Body of pancreas (tissue), 4 donors: ENCODE measurements around the gene PIKFYVE. TPM values are rescaled to one million over a fixed set of nuclear protein-coding genes. Genes with fewer than 3 reads are reported as not detected.

Experiments
- ATAC-seq: fragments of 150-250 bp; one replicate; pipeline ENCODE4 v1.9.1; 2016
- DNase-seq, 4 donors: peaks; one replicate each; pipeline ENCODE4 v3.0.0-alpha.2; 2019
- H3K27ac ChIP-seq, 4 donors: fragments of 200-600 bp; sonication (generic); 1 replicate in 3 of 4; 2 replicates in 1 of 4; pipeline versions ENCODE4 v1.5.1 to v1.6.1; 2016 to 2019; ENCODE audit warnings: mild to moderate bottlenecking in 1 of 4, mixed read lengths in 1 of 4, moderate library complexity in 1 of 4
- H3K27me3 ChIP-seq, 2 donors: fragments of 200-600 bp; sonication (generic); one replicate each; pipeline ENCODE4 v1.6.0; 2016; ENCODE audit warnings: mild to moderate bottlenecking in 1 of 2
- H3K36me3 ChIP-seq, 2 donors: fragments of 200-600 bp; sonication (generic); replicated peaks in 1 of 2; 2 replicates each; pipeline ENCODE4 v1.5.1; 2016; ENCODE audit warnings: low read depth in 2 of 2; ENCODE audit not compliant: insufficient read depth in 1 of 2
- H3K4me1 ChIP-seq: fragments of 200-600 bp; sonication (generic); one replicate; pipeline ENCODE4 v1.6.0; 2016
- H3K4me3 ChIP-seq, 2 donors: fragments of 200-600 bp; sonication (generic); 1 replicate in 1 of 2; 2 replicates in 1 of 2; pipeline ENCODE4 v1.5.1; 2016 to 2019
- H3K9me3 ChIP-seq, 3 donors: fragments of 200-600 bp; sonication (generic); 1 replicate in 2 of 3; 2 replicates in 1 of 3; pipeline ENCODE4 v1.5.1; 2016
- CTCF ChIP-seq, 7 experiments: fragments of 450-650 bp in 4 of 7; fragments of 200-600 bp in 3 of 7; sonication (generic) in 3 of 7; IDR thresholded peaks; one replicate each; pipeline ENCODE4 v1.5.1; 2016 to 2019; ENCODE audit warnings: antibody characterized with exemption in 7 of 7
- POLR2A ChIP-seq, 3 donors: fragments of 450-650 bp; IDR thresholded peaks; one replicate each; pipeline ENCODE4 v1.6.1; 2016; ENCODE audit warnings: antibody characterized with exemption in 3 of 3, mild to moderate bottlenecking in 2 of 3
- WGBS, 2 donors: methylation state at CpG; one replicate each; pipeline ENCODE4 v1.1.5; 2017; 5-methylcytosine and 5-hydroxymethylcytosine counted together
- intact Hi-C: fragments of 100-400 bp; cut with DNase I; formaldehyde crosslinking; loops from one replicate; pipeline ENCODE4 v1.15.1; 2023
- total RNA-seq, 2 donors: library from RNA; depleted of rRNA; stranded (reverse); fragments of >200 nt; gene quantifications; one replicate each; pipeline ENCODE4 v1.1.0, GENCODE V29; 2016

Gene PIKFYVE
- total RNA-seq, 2 donors from 2014 or later: 23.9 to 27.7 TPM

- DNase-seq (no peak), ATAC-seq (no peak)
- Histone ChIP-seq H3K27me3 (no peaks in the 10 kb centered on the region), H3K4me3 (no peak overlapping the region), H3K9me3 (no peaks in the 10 kb centered on the region), H3K4me1 (peaks cover 19% of the 10 kb centered on the region), H3K27ac (no peak overlapping the region), H3K36me3 (no peaks in the 10 kb centered on the region)
- intact Hi-C loops: no loop called here
- TF ChIP-seq CTCF (IDR thresholded peaks at IDR 0.05) (no peak), POLR2A (IDR thresholded peaks at IDR 0.05) (no peak)
- WGBS, 2 donors: 83 to 100% methylated on average over 14 to 17 of the region's 17 CpGs
Measured at GRCh38 chr2:208359632-208359986, 93.6 kb downstream of the PIKFYVE start.

DNA sequence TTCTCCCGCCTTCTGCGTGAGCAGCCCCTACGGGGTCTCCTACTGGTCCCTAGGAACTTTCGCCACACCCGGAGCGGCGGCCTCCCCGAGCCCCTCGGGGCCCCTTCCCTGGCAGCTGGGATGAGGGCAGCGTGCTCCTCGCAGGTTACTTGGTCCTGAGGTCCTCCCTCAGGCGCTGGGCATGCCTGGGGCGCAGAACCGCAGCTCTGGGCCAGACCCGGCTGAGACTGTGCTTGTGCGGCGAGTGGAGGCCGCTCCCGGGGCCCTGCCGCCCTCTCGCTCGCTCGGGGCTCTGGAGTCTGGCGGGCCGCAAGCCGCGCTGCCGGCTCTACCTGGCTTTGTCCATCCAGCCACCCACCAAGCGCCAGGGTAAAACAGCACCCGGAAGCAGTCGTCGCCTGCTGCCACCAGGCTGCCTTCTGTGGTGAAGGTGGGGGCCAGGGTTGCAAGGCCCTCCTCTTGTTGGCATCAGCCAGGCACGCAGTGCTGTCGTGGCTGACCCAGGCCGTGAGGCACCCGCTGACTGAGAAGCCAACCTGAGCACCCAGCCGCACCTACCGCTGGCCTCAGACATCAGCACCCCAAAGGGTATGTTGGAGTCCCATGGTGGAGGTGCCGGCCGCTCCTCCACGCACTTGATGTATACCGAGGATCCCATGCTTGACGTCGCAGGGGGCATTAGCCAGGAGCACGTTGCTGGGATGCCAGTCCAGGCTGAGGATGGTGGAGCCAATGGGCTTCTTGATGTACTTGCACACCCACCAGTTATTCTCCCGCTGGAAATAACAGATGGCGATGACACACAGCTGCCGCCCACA is 94.4 kb downstream of the PIKFYVE start:
- no peak overlapping the region for H3K27ac ChIP-seq
- intact Hi-C loops: no loop called here
- H3K36me3 ChIP-seq: no peaks in the 10 kb centered on the region
- no peak for TF ChIP-seq POLR2A (IDR thresholded peaks at IDR 0.05)
- TF ChIP-seq CTCF (IDR thresholded peaks at IDR 0.05): no peak
- no peaks in the 10 kb centered on the region for H3K27me3 ChIP-seq
- H3K4me1 ChIP-seq: peaks cover 19% of the 10 kb centered on the region
- peaks cover 0 to 5% (median 0%) of the 10 kb centered on the region in 3 donors for H3K9me3 ChIP-seq
- ATAC-seq: no peak
- DNase-seq: no peak
- WGBS, 2 donors: 95 to 97% methylated on average over 10 to 36 of the region's 48 CpGs
- H3K4me3 ChIP-seq: no peak overlapping the region

DNA sequence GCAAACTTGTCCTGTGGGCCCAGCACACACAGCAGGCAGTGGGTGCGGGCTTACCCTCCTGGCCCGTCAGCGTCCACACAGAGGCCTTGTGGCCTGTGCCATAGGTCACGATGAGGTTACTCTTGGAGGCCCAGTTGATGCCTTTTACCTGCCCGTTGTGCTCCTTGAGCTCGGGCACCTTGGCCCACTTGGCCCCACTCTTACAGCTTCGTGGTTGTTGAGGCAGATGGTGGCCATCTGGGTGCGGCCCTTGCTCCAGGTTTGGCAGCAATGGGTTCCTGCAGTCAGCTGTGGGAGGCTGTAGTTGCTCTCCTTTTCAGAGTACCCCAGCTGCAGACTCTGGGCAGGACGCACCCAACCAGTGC is 95.0 kb downstream of the PIKFYVE start:
- Histone ChIP-seq H3K4me3 (no peak overlapping the region), H3K27me3 (no peaks in the 10 kb centered on the region), H3K4me1 (peaks cover 19% of the 10 kb centered on the region), H3K27ac (no peak overlapping the region), H3K9me3 (peaks cover 0 to 5% (median 0%) of the 10 kb centered on the region in 3 donors), H3K36me3 (no peaks in the 10 kb centered on the region)
- intact Hi-C loops: no loop called here
- no peak for ATAC-seq
- DNase-seq: no peak
- TF ChIP-seq POLR2A (IDR thresholded peaks at IDR 0.05): no peak
- TF ChIP-seq CTCF (IDR thresholded peaks at IDR 0.05): no peak
- WGBS, 2 donors: 89 to 93% methylated on average over 5 to 9 of the region's 9 CpGs

- no peak for DNase-seq
- H3K4me1 ChIP-seq: peaks cover 4% of the 10 kb centered on the region
- H3K27me3 ChIP-seq: no peaks in the 10 kb centered on the region
- TF ChIP-seq CTCF (IDR thresholded peaks at IDR 0.05) (no peak), POLR2A (IDR thresholded peaks at IDR 0.05) (no peak)
- intact Hi-C loops: no loop called here
- no peak overlapping the region for H3K27ac ChIP-seq
- ATAC-seq: no peak
- H3K4me3 ChIP-seq: no peak overlapping the region
- peaks cover 0 to 5% (median 0%) of the 10 kb centered on the region in 3 donors for H3K9me3 ChIP-seq
- WGBS, 2 donors: 77 to 88% methylated on average over 2 of the region's 2 CpGs
- H3K36me3 ChIP-seq: no peaks in the 10 kb centered on the region
Measured at GRCh38 chr2:208363485-208363884, 97.4 kb downstream of the PIKFYVE start.
